GM10266 (cell line): ENCODE results near the gene RTEL1.

ENCODE experiments used
- DNase-seq: peaks from one replicate; pipeline ENCODE4 v3.0.0; 2012; ENCODE audit errors: extremely low spot score
- CTCF ChIP-seq: IDR thresholded peaks from 2 replicates; pipeline ENCODE4 v1.5.1; 2012; ENCODE audit warnings: mild to moderate bottlenecking, low read depth; ENCODE audit not compliant: control insufficient read depth, insufficient read depth; ENCODE audit errors: missing control alignments

RTEL1 gene

GRCh38 chr20:63741676-63742380, 83.7 kb downstream of the RTEL1 start:
- DNase-seq: no peak
- TF ChIP-seq CTCF: no peak

GRCh38 chr20:63742381-63743024, 84.4 kb downstream of the RTEL1 start:
- TF ChIP-seq CTCF: no peak
- DNase-seq: no peak

GRCh38 chr20:63743210-63743970, 85.3 kb downstream of the RTEL1 start:
- no peak for TF ChIP-seq CTCF
- DNase-seq: no peak

GRCh38 chr20:63744158-63744557, 86.0 kb downstream of the RTEL1 start:
- no peak for TF ChIP-seq CTCF
- no peak for DNase-seq

GRCh38 chr20:63744574-63745423, 86.7 kb downstream of the RTEL1 start:
- DNase-seq: no peak
- no peak for TF ChIP-seq CTCF

- no peak for TF ChIP-seq CTCF
These were observed 87.3 kb downstream of the RTEL1 start for GRCh38 chr20:63745424-63745805.

More at GRCh38 chr20:63745424-63745805, 87.3 kb downstream of the RTEL1 start:
- DNase-seq: no peak
